ENCODE data around the gene KIF27. TPM values are rescaled to one million over a fixed set of nuclear protein-coding genes. Genes with fewer than 3 reads are reported as not detected.
A peak's percentile ranks its signal among the peaks of the same experiment; 100 is the strongest.

KIF27 gene
- total and polyA plus RNA-seq, 9 donors: 1.5 to 16.2 (median 8.8) TPM

- H3K36me3 ChIP-seq: no peaks in the 10 kb centered on the region
- H3K4me1 ChIP-seq (ENCODE audit: insufficient read depth): no peaks in the 10 kb centered on the region
- intact Hi-C loops (cut with DNase I): no loop called here
Measured at GRCh38 chr9:83940590-83941303, 19.5 kb upstream of the KIF27 start.

DNA sequence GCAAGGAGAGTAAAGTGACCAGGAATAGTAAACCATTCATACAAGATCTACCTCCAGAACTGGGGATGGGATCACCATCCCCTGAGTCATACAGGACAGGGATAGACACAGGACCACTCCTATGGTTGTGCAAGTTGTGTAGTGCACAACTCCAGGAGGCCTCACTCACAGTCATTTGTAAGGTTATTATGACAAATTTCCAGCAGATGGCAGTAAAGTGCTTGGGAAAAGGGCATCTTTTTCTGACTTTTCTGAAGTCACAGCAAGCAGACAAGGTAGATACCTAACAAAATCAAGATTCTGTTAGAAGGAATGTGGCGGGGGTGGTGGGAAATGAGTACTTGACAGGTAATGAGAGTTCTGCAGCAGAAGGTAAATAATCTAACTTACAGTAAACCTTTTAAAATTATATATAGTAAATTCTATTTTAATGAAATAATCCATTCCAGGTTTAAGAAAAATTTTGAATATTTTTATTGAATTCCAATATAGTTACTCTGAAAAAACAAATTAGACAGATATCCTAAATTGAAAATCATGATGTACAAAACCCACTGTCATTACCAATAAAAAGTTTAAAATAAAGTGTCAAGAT lies 16.7 kb upstream of the KIF27 start:
- DNase-seq: no peak

More at GRCh38 chr9:83940590-83941303, 19.5 kb upstream of the KIF27 start:
- Histone ChIP-seq H3K27ac (no peak overlapping the region), H3K4me3 (no peak overlapping the region), H3K27me3 (no peaks in the 10 kb centered on the region), H3K9me3 (no peaks in the 10 kb centered on the region)
- DNase-seq: no peak
- 76 to 85% (median 83%) methylated on average over 5 of the region's 5 CpGs for WGBS, 3 donors
- TF ChIP-seq CTCF (IDR thresholded peaks at IDR 0.05) (no peak), POLR2A (IDR thresholded peaks at IDR 0.05) (no peak), EP300 (IDR thresholded peaks at IDR 0.05) (no peak)

GRCh38 chr9:83936523-83936922 lies 15.3 kb upstream of the KIF27 start:
- H3K4me3 ChIP-seq: no peak overlapping the region
- no peaks in the 10 kb centered on the region for H3K27me3 ChIP-seq
- no peaks in the 10 kb centered on the region for H3K4me1 ChIP-seq (ENCODE audit: insufficient read depth)
- no peak overlapping the region for H3K27ac ChIP-seq
- 85 to 91% (median 87%) methylated on average over 6 of the region's 6 CpGs for WGBS, 3 donors
- intact Hi-C loops (cut with DNase I): loop anchor here (2.0 to 10.0 kb wide), 5 partner anchors 228 to 326 kb away; no protein-coding TSS in a partner anchor
- H3K36me3 ChIP-seq: no peaks in the 10 kb centered on the region
- no peak for DNase-seq
- H3K9me3 ChIP-seq: no peaks in the 10 kb centered on the region
- TF ChIP-seq EP300 (IDR thresholded peaks at IDR 0.05) (no peak), POLR2A (IDR thresholded peaks at IDR 0.05) (no peak), CTCF (IDR thresholded peaks at IDR 0.05) (no peak)

More for the DNA sequence above, 16.7 kb upstream of the KIF27 start:
- intact Hi-C loops (cut with DNase I): loop anchor here (2.0 to 10.0 kb wide), 5 partner anchors 227 to 324 kb away; no protein-coding TSS in a partner anchor
- no peaks in the 10 kb centered on the region for H3K36me3 ChIP-seq
- no peak overlapping the region for H3K4me3 ChIP-seq
- no peaks in the 10 kb centered on the region for H3K4me1 ChIP-seq (ENCODE audit: insufficient read depth)
- H3K27ac ChIP-seq: no peak overlapping the region
- no peak for TF ChIP-seq POLR2A (IDR thresholded peaks at IDR 0.05)
- TF ChIP-seq CTCF (IDR thresholded peaks at IDR 0.05): peak; percentile 37 to 70 (median 55)
- 38 to 43% (median 40%) methylated on average over 1 of the region's 1 CpG for WGBS, 3 donors
- no peaks in the 10 kb centered on the region for H3K27me3 ChIP-seq
- H3K9me3 ChIP-seq: no peaks in the 10 kb centered on the region

DNA sequence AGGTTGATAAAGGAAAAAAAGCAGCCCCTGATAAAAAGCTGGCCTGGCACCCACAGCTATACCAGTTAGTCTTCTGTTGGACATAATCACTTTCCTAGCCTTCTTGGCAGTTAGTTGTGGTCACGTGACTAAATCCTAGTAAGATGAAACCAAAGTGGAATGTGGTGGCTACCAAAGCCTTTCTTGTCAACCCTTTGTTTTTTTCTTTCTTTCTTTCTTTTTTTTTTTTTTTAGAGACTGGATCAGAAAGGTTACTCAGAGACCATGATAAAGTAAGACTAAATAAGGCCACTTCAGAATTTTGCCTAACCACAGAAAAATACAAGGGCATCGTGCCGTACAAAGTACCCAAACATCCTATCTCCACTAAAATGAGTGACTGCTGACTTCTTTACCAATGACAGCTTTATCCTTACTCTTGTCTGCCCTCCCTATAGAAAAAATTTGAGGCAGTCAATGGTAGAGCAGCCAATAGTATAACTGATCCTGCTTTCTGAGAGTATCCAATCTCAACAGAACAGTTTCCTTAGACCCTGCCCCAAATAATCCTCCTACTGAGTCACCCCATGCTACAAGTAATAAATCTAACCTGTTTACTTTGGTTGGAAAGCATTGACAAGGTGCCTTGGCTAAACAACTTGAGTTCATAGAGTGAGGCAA lies 14.2 kb upstream of the KIF27 start:
- Histone ChIP-seq H3K27ac (no peak overlapping the region), H3K36me3 (no peaks in the 10 kb centered on the region), H3K9me3 (no peaks in the 10 kb centered on the region), H3K27me3 (no peaks in the 10 kb centered on the region), H3K4me1 (ENCODE audit: insufficient read depth) (no peaks in the 10 kb centered on the region), H3K4me3 (no peak overlapping the region)
- WGBS, 3 donors: 45 to 64% (median 50%) methylated on average over 3 of the region's 3 CpGs
- intact Hi-C loops (cut with DNase I): loop anchor here (5.0 to 10.0 kb wide), 4 partner anchors 229 to 327 kb away; no protein-coding TSS in a partner anchor
- TF ChIP-seq EP300 (IDR thresholded peaks at IDR 0.05): no peak
- TF ChIP-seq CTCF (IDR thresholded peaks at IDR 0.05): no peak
- TF ChIP-seq POLR2A (IDR thresholded peaks at IDR 0.05): no peak
- no peak for DNase-seq

Data from ovary (tissue), 9 donors.